Uterus (tissue), 2 donors: ENCODE data around the gene AP1M2.

Experiments
- POLR2A ChIP-seq, 2 donors: fragments of 450-650 bp; IDR thresholded peaks; one replicate each; pipeline ENCODE4 v1.6.1; 2016; ENCODE audit warnings: antibody characterized with exemption in 2 of 2, mild to moderate bottlenecking in 1 of 2, moderate library complexity in 1 of 2
- TF ChIP-seq, protein P1 (sequence below), 4 experiments: fragments of 200-600 bp in 2 of 4; fragments of 450-650 bp in 2 of 4; sonication (generic) in 2 of 4; IDR thresholded peaks; one replicate each; pipeline ENCODE4 v1.5.1; 2016 to 2019; ENCODE audit warnings: antibody characterized with exemption in 4 of 4, mild to moderate bottlenecking in 2 of 4, moderate library complexity in 1 of 4

DNA sequence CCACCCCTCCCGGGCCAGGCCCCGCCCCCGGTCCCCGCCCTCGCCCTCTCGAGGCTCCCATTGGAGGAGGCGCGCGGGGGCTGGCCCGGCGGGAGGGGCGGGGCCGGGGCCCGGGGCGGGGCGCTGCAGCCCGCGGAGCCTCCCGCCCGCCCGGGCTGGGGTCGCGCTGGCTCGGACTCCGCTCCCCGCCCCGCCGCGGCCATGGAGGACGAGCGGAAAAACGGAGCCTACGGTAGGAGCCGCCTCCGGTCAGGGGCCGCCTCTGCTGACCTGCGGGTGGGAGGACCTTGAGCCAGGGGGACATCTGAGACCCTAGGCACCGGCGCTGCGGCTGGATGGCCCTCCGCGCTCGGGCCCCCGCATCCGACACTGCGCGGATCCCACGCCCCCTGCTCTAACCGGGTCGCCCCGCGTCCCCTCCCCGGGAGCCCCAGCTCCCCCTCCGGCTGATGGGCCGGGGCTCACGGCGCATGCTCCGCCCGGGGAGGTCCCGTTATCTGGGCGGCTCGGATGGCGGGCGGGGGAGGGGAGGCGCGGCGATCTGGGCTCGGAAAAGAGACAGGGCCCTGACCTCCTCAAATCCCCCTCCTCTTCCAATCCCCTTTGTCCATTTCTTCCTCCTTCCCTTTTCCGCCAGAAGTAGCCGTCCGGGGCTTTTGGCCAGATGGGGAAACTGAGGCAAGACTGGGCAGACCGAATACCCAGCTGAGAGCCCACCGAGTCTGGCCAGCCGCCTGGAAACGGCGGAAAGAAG lies 15.4 kb upstream of the AP1M2 start:
- TF ChIP-seq, protein P1, sequence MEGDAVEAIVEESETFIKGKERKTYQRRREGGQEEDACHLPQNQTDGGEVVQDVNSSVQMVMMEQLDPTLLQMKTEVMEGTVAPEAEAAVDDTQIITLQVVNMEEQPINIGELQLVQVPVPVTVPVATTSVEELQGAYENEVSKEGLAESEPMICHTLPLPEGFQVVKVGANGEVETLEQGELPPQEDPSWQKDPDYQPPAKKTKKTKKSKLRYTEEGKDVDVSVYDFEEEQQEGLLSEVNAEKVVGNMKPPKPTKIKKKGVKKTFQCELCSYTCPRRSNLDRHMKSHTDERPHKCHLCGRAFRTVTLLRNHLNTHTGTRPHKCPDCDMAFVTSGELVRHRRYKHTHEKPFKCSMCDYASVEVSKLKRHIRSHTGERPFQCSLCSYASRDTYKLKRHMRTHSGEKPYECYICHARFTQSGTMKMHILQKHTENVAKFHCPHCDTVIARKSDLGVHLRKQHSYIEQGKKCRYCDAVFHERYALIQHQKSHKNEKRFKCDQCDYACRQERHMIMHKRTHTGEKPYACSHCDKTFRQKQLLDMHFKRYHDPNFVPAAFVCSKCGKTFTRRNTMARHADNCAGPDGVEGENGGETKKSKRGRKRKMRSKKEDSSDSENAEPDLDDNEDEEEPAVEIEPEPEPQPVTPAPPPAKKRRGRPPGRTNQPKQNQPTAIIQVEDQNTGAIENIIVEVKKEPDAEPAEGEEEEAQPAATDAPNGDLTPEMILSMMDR (IDR thresholded peaks at IDR 0.05): no peak
- peak; percentile 46 to 66 for TF ChIP-seq POLR2A (IDR thresholded peaks at IDR 0.05)
